K562 (cell line): Measurements from ENCODE around the gene RNF128. TPM values are rescaled to one million over a fixed set of nuclear protein-coding genes. Genes with fewer than 3 reads are reported as not detected.

Source experiments
- ATAC-seq: fragments of 200-7000 bp; cut with Tn5 transposase; 3 replicates; pipeline ENCODE4 v1.9.1; 2020; ENCODE audit warnings: moderate library complexity
- BruUV-seq: library from RNA; stranded (reverse); fragments of 400-500 nt; replicated peaks from 2 replicates; lab custom pipeline; 2021; lab: Mats Ljungman, UMichigan
- CTCF ChIA-PET: fragments of 300-600 bp; formaldehyde crosslinking; extraction: SDS; loops from one replicate; lab custom pipeline; 2021; ENCODE audit warnings: low intra/inter-chr PET ratio; lab: Yijun Ruan, JAX
- POLR2A ChIA-PET: fragments of 300-600, 350-650 bp; sonication (Branson Sonifier 250); formaldehyde crosslinking; extraction: SDS; loops from one replicate; lab custom pipeline; 2021; ENCODE audit warnings: antibody characterized with exemption, inconsistent platforms; lab: Yijun Ruan, JAX
- DNase-seq, 4 experiments: peaks; one replicate each; pipeline versions ENCODE4 v3.0.0 to v3.0.0-alpha.2; 2011 to 2018; ENCODE audit warnings: low spot score in 3 of 4, mixed read lengths in 3 of 4; ENCODE audit errors: extremely low read depth in 1 of 4
- FAIRE-seq: peaks from 2 replicates; lab custom pipeline; 2011; peaks lifted over from hg19 to GRCh38; lab: Jason Lieb, UNC
- H2AFZ ChIP-seq: 2 replicates; pipeline ENCODE4 v1.6.0; 2011; ENCODE audit warnings: low read depth, low read length, control low read depth, inconsistent platforms
- H3K27ac ChIP-seq: fragments of 200-600 bp; 3 replicates; pipeline ENCODE4 v1.8.0; 2011; ENCODE audit warnings: low read depth, mild to moderate bottlenecking, control low read depth, inconsistent platforms, low read length, moderate library complexity, mixed read lengths; ENCODE audit errors: extremely low read depth
- H3K27me3 ChIP-seq, 2 experiments: fragments of 300-600 bp in 1 of 2; 2 replicates in 1 of 2; 3 replicates in 1 of 2; pipeline versions ENCODE4 v1.6.0 to v1.8.0; 2011; ENCODE audit warnings: inconsistent platforms in 2 of 2, low read length in 2 of 2, mild to moderate bottlenecking in 1 of 2, mixed read lengths in 1 of 2, moderate library complexity in 1 of 2; ENCODE audit not compliant: control insufficient read depth in 2 of 2, insufficient read depth in 2 of 2
- H3K36me3 ChIP-seq: fragments of 300-600 bp; 3 replicates; pipeline ENCODE4 v1.8.0; 2011; ENCODE audit warnings: mild to moderate bottlenecking, low read length, inconsistent platforms; ENCODE audit not compliant: control insufficient read depth, insufficient read depth
- H3K4me1 ChIP-seq, 2 experiments: fragments of 200-600 bp in 1 of 2; replicated peaks in 1 of 2; 2 replicates in 1 of 2; 3 replicates in 1 of 2; pipeline versions ENCODE4 v1.5.1 to v1.8.0; 2011; ENCODE audit warnings: inconsistent platforms in 2 of 2, low read length in 2 of 2, mild to moderate bottlenecking in 1 of 2, mixed read lengths in 1 of 2, moderate library complexity in 1 of 2; ENCODE audit not compliant: control insufficient read depth in 2 of 2, insufficient read depth in 2 of 2
- H3K4me2 ChIP-seq: 2 replicates; pipeline ENCODE4 v1.6.1; 2011; ENCODE audit warnings: low read length, control low read depth, inconsistent platforms, mixed read lengths; ENCODE audit not compliant: insufficient read depth
- H3K4me3 ChIP-seq: fragments of 200-600 bp; sonication (generic), shearing (Covaris generic); 2 replicates; pipeline ENCODE4 v1.5.1; 2016; ENCODE audit warnings: control low read depth, inconsistent platforms
- H3K79me2 ChIP-seq: fragments of 200-600 bp; 3 replicates; pipeline ENCODE4 v1.8.0; 2011; ENCODE audit warnings: low read length, inconsistent platforms; ENCODE audit not compliant: control insufficient read depth, insufficient read depth
- H3K9ac ChIP-seq, 2 experiments: 2 replicates each; pipeline versions ENCODE4 v1.6.0 to v1.6.1; 2011; ENCODE audit warnings: low read depth in 2 of 2, low read length in 2 of 2, control low read depth in 1 of 2, inconsistent platforms in 1 of 2, mild to moderate bottlenecking in 1 of 2, mixed read lengths in 1 of 2; ENCODE audit not compliant: insufficient read depth in 1 of 2
- H3K9me1 ChIP-seq: one replicate; pipeline ENCODE4 v1.6.0; 2011; ENCODE audit warnings: inconsistent platforms, mild to moderate bottlenecking, low read length, moderate library complexity; ENCODE audit not compliant: control insufficient read depth, insufficient read depth
- H3K9me3 ChIP-seq: replicated peaks from 2 replicates; pipeline ENCODE4 v1.5.1; 2011; ENCODE audit warnings: low read depth, low read length, inconsistent platforms; ENCODE audit not compliant: control insufficient read depth, insufficient read depth
- H4K20me1 ChIP-seq: replicated peaks from 2 replicates; pipeline ENCODE4 v1.6.1; 2011; ENCODE audit warnings: low read length, inconsistent platforms, mixed read lengths; ENCODE audit not compliant: control insufficient read depth, insufficient read depth
- DMBX1 ChIP-seq: fragments of 250-450 bp; sonication (Bioruptor Pico); IDR thresholded peaks from 2 replicates; pipeline ENCODE4 v1.8.0; 2022; ENCODE audit warnings: inconsistent platforms, mild to moderate bottlenecking, moderate library complexity, borderline replicate concordance
- HMG20B ChIP-seq: fragments of 250-450 bp; sonication (Bioruptor Pico); IDR thresholded peaks from 2 replicates; pipeline ENCODE4 v1.5.0; 2021; ENCODE audit warnings: mild to moderate bottlenecking
- JUND ChIP-seq, 2 experiments: IDR thresholded peaks; 2 replicates in 1 of 2; 3 replicates in 1 of 2; pipeline ENCODE4 v1.6.1; 2011; ENCODE audit warnings: borderline replicate concordance in 2 of 2, low read depth in 2 of 2, low read length in 2 of 2, improper control_type of control experiment in 1 of 2, missing biosample characterization in 1 of 2, missing genetic modification characterization in 1 of 2, missing genetic modification reagents in 1 of 2
- MED1 ChIP-seq: sonication (generic); formaldehyde crosslinking; IDR thresholded peaks from 2 replicates; pipeline ENCODE4 v1.8.1; 2023; ENCODE audit warnings: missing genetic modification reagents, borderline replicate concordance
- MEIS2 ChIP-seq: fragments of 450-650 bp; IDR thresholded peaks from 2 replicates; pipeline ENCODE4 v1.6.1; 2014; ENCODE audit warnings: mild to moderate bottlenecking; ENCODE audit not compliant: partially characterized antibody
- MYBL2 ChIP-seq, 2 experiments: fragments of 450-650 bp in 1 of 2; sonication (generic) in 1 of 2; formaldehyde crosslinking in 1 of 2; IDR thresholded peaks; 2 replicates each; pipeline versions ENCODE4 v1.6.1 to v1.8.1; 2017 to 2022; ENCODE audit warnings: borderline replicate concordance in 1 of 2, inconsistent platforms in 1 of 2, low read depth in 1 of 2, mild to moderate bottlenecking in 1 of 2, missing genetic modification reagents in 1 of 2, moderate library complexity in 1 of 2
- NBN ChIP-seq: fragments of 450-650 bp; IDR thresholded peaks from 2 replicates; pipeline ENCODE4 v1.6.1; 2016; ENCODE audit warnings: low read depth, mild to moderate bottlenecking
- SIN3B ChIP-seq: fragments of 450-650 bp; IDR thresholded peaks from 2 replicates; pipeline ENCODE4 v1.6.1; 2017; ENCODE audit warnings: low read depth, mild to moderate bottlenecking, moderate library complexity
- SRSF3 ChIP-seq: fragments of 200-400 bp; formaldehyde crosslinking; IDR thresholded peaks from 2 replicates; pipeline ENCODE4 v1.6.1; 2016; ENCODE audit warnings: mild to moderate bottlenecking, low read length, moderate library complexity; ENCODE audit not compliant: insufficient read depth
- ZNF184 ChIP-seq: sonication (generic); formaldehyde crosslinking; IDR thresholded peaks from 2 replicates; pipeline ENCODE4 v1.5.0; 2020; ENCODE audit warnings: missing genetic modification reagents
- ZNF274 ChIP-seq: IDR thresholded peaks from 2 replicates; pipeline ENCODE4 v1.6.1; 2011; ENCODE audit warnings: low read depth, mild to moderate bottlenecking, low read length, moderate library complexity, borderline replicate concordance
- ZNF764 ChIP-seq: fragments of 250-450 bp; sonication (Bioruptor Pico); IDR thresholded peaks from 2 replicates; pipeline ENCODE4 v1.4.0; 2020; ENCODE audit warnings: low read depth, mild to moderate bottlenecking, moderate library complexity
- WGBS: fragments of 100-300 bp; shearing (Covaris generic); methylation state at CpG from one replicate; pipeline ENCODE4 v1.1.6; 2016; ENCODE audit warnings: low coverage, mixed read lengths; ENCODE audit not compliant: insufficient coverage; ENCODE audit errors: missing lambda C conversion rate; 5-methylcytosine and 5-hydroxymethylcytosine counted together
- in situ Hi-C: fragments of 300-500 bp; cut with MboI; formaldehyde crosslinking; loops from 4 replicates; pipeline ENCODE4 v1.15.0; 2018; ENCODE audit warnings: inconsistent platforms, mixed read lengths
- intact Hi-C: fragments of 100-400 bp; cut with micrococcal nuclease; formaldehyde crosslinking; loops from 2 replicates; pipeline ENCODE4 v1.14.2; 2022
- polyA plus RNA-seq, 8 experiments: library from polyadenylated mRNA; depleted of rRNA in 4 of 8; stranded (reverse) in 5 of 8; unstranded in 3 of 8; fragments of >200 nt; fragmentation: Nextera tagmentation in 2 of 8; fragmentation: Illumina TruSeq in 1 of 8; extraction: Ambion mirVana in 2 of 8; extraction: Trizol in 1 of 8; gene quantifications; 2 replicates each; pipeline versions ENCODE4 v1.2.1 to v1.2.3, GENCODE V29; 2011 to 2014; ENCODE audit warnings: inconsistent platforms in 1 of 8, missing spikeins in 1 of 8
- total RNA-seq, 7 experiments: library from RNA; depleted of rRNA in 6 of 7; stranded (reverse); fragments of >200 nt in 6 of 7; fragmentation: Illumina TruSeq in 2 of 7; extraction: Trizol in 2 of 7; gene quantifications; 2 replicates each; pipeline versions ENCODE4 v1.2.1 to v1.2.3, GENCODE V29; 2011 to 2021; ENCODE audit warnings: low replicate concordance in 1 of 7
- TF ChIP-seq, protein P1 (sequence below): fragments of 250-450 bp; sonication (Bioruptor Pico); IDR thresholded peaks from 2 replicates; pipeline ENCODE4 v1.4.0; 2020; ENCODE audit warnings: mild to moderate bottlenecking, moderate library complexity

The RNF128 gene
- total and polyA plus RNA-seq, 9 of the 15 experiments (the other 6 are each of a cell fraction or from before 2014, with no cell fraction given): 0.07 TPM; not detected in 8

DNA sequence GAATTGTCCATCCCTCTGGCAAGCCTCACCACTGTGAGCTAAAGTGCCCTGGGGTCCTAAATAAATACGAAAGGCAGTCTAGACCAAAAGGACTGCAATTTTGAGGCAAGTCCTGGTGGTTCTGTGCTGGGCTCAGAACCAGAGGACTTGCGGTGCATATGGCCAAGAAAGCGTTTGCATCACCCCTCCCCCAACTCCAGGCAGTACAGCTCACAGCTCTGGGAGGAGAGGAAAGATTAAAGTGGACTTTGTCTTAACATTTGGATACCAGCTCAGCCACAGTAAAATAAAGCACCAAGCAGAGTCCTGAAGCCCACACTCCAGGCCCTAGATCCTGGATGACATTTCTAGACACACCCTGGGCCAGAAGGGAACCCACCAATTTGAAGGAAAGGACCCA lies 24.9 kb downstream of the RNF128 start:
- intact Hi-C loops (no loop called here), in situ Hi-C loops (no loop called here)
- H3K4me3 ChIP-seq: no peak overlapping the region
- ATAC-seq (no peak), DNase-seq (no peak), FAIRE-seq (no peak)
- ChIA-PET POLR2A (no interaction called here), CTCF (no interaction called here)
- BruUV-seq: no TSS peak
- no peak overlapping the region for H3K4me2 ChIP-seq
- H4K20me1 ChIP-seq: no peaks in the 10 kb centered on the region
- no peaks in the 10 kb centered on the region for H3K79me2 ChIP-seq
- no peaks in the 10 kb centered on the region for H3K27me3 ChIP-seq
- no peak overlapping the region for H3K27ac ChIP-seq
- H3K4me1 ChIP-seq: no peaks in the 10 kb centered on the region
- H3K9me3 ChIP-seq: no peaks in the 10 kb centered on the region
- H3K9me1 ChIP-seq: no peaks in the 10 kb centered on the region
- no peak for TF ChIP-seq MEIS2
- no peak for TF ChIP-seq SRSF3
- no peak overlapping the region for H2AFZ ChIP-seq
- H3K9ac ChIP-seq: no peak overlapping the region
- 0% methylated on average over 2 of the region's 3 CpGs for WGBS
- H3K36me3 ChIP-seq: no peaks in the 10 kb centered on the region

DNA sequence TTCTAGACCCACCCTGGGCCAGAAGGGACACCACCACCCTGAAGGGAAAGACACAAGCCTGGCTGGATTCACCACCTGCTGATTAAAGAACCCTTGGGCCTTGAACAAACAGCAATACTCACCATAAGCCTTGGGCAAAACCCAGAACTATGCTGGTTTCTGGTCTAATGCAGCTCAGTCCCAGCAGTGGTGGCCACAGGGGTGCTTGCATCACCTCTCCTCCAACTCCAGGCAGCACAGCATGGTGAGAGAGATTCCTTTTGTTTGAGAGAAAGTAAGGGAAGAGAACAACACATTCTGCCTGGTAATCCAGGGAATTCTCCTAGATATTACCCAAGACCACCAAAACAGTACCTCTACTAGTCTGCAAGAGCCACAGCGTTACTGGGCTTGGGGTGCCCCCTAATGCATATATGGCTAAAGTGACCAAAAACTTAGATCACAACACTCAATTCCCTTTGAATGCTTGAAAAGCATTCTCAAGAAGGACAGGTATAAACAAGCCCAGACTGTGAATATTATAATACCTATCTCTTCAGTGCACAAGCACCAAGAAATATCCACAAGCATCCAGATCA lies 25.7 kb downstream of the RNF128 start:
- in situ Hi-C loops: no loop called here
- Histone ChIP-seq H3K9me3 (no peaks in the 10 kb centered on the region), H3K27me3 (no peaks in the 10 kb centered on the region), H3K36me3 (no peaks in the 10 kb centered on the region), H4K20me1 (no peaks in the 10 kb centered on the region), H3K4me3 (no peak overlapping the region), H3K27ac (no peak overlapping the region), H3K9ac (no peak overlapping the region), H3K79me2 (no peaks in the 10 kb centered on the region), H2AFZ (no peak overlapping the region), H3K4me2 (no peak overlapping the region), H3K9me1 (no peaks in the 10 kb centered on the region), H3K4me1 (no peaks in the 10 kb centered on the region)
- no peak for FAIRE-seq
- ChIA-PET CTCF (no interaction called here), POLR2A (no interaction called here)
- intact Hi-C loops: no loop called here
- no peak for DNase-seq
- BruUV-seq: no TSS peak
- no peak for ATAC-seq
- WGBS: 0% methylated on average over 1 of the region's 1 CpG
- TF ChIP-seq ZNF274 (no peak), DMBX1 (CRISPR knock-in tag) (no peak), MED1 (CRISPR knock-in tag) (no peak), ZNF184 (CRISPR knock-in tag) (no peak), JUND (IDR thresholded peaks at IDR 0.05; ENCODE audit: borderline replicate concordance, low read depth, low read length) (no peak), JUND (tag; IDR thresholded peaks at IDR 0.05; ENCODE audit: borderline replicate concordance, low read depth, low read length) (no peak), ZNF764 (CRISPR knock-in tag) (no peak), MYBL2 (IDR thresholded peaks at IDR 0.05; ENCODE audit: low read depth) (no peak), MYBL2 (CRISPR knock-in tag; IDR thresholded peaks at IDR 0.05; ENCODE audit: borderline replicate concordance) (no peak), SIN3B (no peak), HMG20B (CRISPR knock-in tag) (no peak), NBN (no peak)
- TF ChIP-seq, protein P1, sequence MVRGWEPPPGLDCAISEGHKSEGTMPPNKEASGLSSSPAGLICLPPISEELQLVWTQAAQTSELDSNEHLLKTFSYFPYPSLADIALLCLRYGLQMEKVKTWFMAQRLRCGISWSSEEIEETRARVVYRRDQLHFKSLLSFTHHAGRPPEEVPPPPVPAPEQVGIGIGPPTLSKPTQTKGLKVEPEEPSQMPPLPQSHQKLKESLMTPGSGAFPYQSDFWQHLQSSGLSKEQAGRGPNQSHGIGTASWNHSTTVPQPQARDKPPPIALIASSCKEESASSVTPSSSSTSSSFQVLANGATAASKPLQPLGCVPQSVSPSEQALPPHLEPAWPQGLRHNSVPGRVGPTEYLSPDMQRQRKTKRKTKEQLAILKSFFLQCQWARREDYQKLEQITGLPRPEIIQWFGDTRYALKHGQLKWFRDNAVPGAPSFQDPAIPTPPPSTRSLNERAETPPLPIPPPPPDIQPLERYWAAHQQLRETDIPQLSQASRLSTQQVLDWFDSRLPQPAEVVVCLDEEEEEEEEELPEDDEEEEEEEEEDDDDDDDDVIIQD: no peak
